HCT116 (cell line): ENCODE results near the gene MBD3L3. TPM values are rescaled to one million over a fixed set of nuclear protein-coding genes. Genes with fewer than 3 reads are reported as not detected.
"Not testable (repeated sequence)": the region's sequence is repeated elsewhere in the genome, so short reads cannot be mapped to it uniquely, and the experiment has no call there.

Experiments used
- ATAC-seq: fragments of 200-7000 bp; cut with Tn5 transposase; 2 replicates; pipeline ENCODE4 v1.9.1; 2020; ENCODE audit warnings: mild to moderate bottlenecking, moderate library complexity
- BruUV-seq: library from RNA; stranded (reverse); fragments of 400-500 nt; replicated peaks from 2 replicates; lab custom pipeline; 2021; lab: Mats Ljungman, UMichigan
- CTCF ChIA-PET: fragments of 300-600 bp; sonication (Branson Sonifier 250); formaldehyde crosslinking; loops from one replicate; lab custom pipeline; 2021; ENCODE audit warnings: antibody characterized with exemption; lab: Charles Lee
- POLR2A ChIA-PET: fragments of 300-600, 350-600 bp; sonication (Branson Sonifier 250); formaldehyde crosslinking; loops from one replicate; lab custom pipeline; 2021; ENCODE audit warnings: antibody characterized with exemption; lab: Charles Lee
- RAD21 ChIA-PET, 2 experiments: fragments of 300-600 bp; sonication (Branson Sonifier 250); formaldehyde crosslinking; loops; one replicate each; lab custom pipeline; 2023; ENCODE audit warnings: low total read pairs in 2 of 2; ENCODE audit not compliant: uncharacterized antibody in 2 of 2, unreplicated experiment in 2 of 2, low non-redundant PET in 1 of 2; lab: Charles Lee
- DNase-seq: peaks from one replicate; pipeline ENCODE4 v3.0.0-alpha.2; 2010; ENCODE audit warnings: low read depth, low spot score
- H2AFZ ChIP-seq: fragments of 200-600 bp; shearing (Covaris generic), sonication (generic); 2 replicates; pipeline ENCODE4 v1.6.1; 2017; ENCODE audit warnings: low read depth, mixed run types, mixed read lengths, antibody characterized with exemption, low read length; ENCODE audit not compliant: poor library complexity, severe bottlenecking
- H3K27ac ChIP-seq: 2 replicates; pipeline ENCODE4 v1.5.1; 2012; ENCODE audit warnings: low read depth, low read length
- H3K27me3 ChIP-seq: fragments of 200-600 bp; sonication (generic); 2 replicates; pipeline ENCODE4 v1.6.1; 2016; ENCODE audit warnings: mixed run types, low read length, mixed read lengths; ENCODE audit not compliant: insufficient read depth
- H3K36me3 ChIP-seq, 2 experiments: fragments of 200-500 bp in 1 of 2; fragments of 200-600 bp in 1 of 2; sonication (Bioruptor generic) in 1 of 2; sonication (generic) in 1 of 2; 2 replicates each; pipeline versions ENCODE4 v1.5.1 to v1.6.1; 2014 to 2016; ENCODE audit warnings: low read length in 2 of 2, inconsistent platforms in 1 of 2, mixed read lengths in 1 of 2, mixed run types in 1 of 2; ENCODE audit not compliant: insufficient read depth in 2 of 2, control insufficient read depth in 1 of 2
- H3K4me1 ChIP-seq, 2 experiments: fragments of 200-600 bp in 1 of 2; sonication (generic) in 1 of 2; 2 replicates each; pipeline versions ENCODE4 v1.5.1 to v1.6.1; 2012 to 2017; ENCODE audit warnings: low read length in 2 of 2, inconsistent platforms in 1 of 2, mild to moderate bottlenecking in 1 of 2, mixed read lengths in 1 of 2, mixed run types in 1 of 2, moderate library complexity in 1 of 2; ENCODE audit not compliant: insufficient read depth in 2 of 2, control insufficient read depth in 1 of 2
- H3K4me2 ChIP-seq: fragments of 200-600 bp; sonication (generic); 2 replicates; pipeline ENCODE4 v1.6.1; 2017; ENCODE audit warnings: mixed run types, low read length, mixed read lengths
- H3K4me3 ChIP-seq, 2 experiments: fragments of 200-600 bp in 1 of 2; sonication (generic) in 1 of 2; replicated peaks in 1 of 2; 2 replicates each; pipeline ENCODE4 v1.5.1; 2011 to 2016; ENCODE audit warnings: low read length in 2 of 2, control low read depth in 1 of 2, low read depth in 1 of 2, mild to moderate bottlenecking in 1 of 2, mixed read lengths in 1 of 2, mixed run types in 1 of 2
- H3K79me2 ChIP-seq: fragments of 200-600 bp; sonication (generic); 2 replicates; pipeline ENCODE4 v1.6.1; 2017; ENCODE audit warnings: mild to moderate bottlenecking, mixed run types, low read length, moderate library complexity, mixed read lengths; ENCODE audit not compliant: insufficient read depth
- H3K9ac ChIP-seq: fragments of 200-600 bp; sonication (generic); 2 replicates; pipeline ENCODE4 v1.6.1; 2016; ENCODE audit warnings: low read length, mixed read lengths
- H3K9me2 ChIP-seq: fragments of 200-600 bp; sonication (generic), shearing (Covaris generic); 2 replicates; pipeline ENCODE4 v1.6.1; 2017; ENCODE audit warnings: mixed run types, mild to moderate bottlenecking, moderate library complexity; ENCODE audit not compliant: insufficient read depth
- H3K9me3 ChIP-seq, 2 experiments: fragments of 200-500 bp in 1 of 2; fragments of 200-600 bp in 1 of 2; sonication (Bioruptor generic) in 1 of 2; sonication (generic) in 1 of 2; 2 replicates each; pipeline ENCODE4 v1.6.1; 2014 to 2017; ENCODE audit warnings: low read length in 2 of 2, mixed read lengths in 2 of 2, inconsistent platforms in 1 of 2, low read depth in 1 of 2, mild to moderate bottlenecking in 1 of 2, mixed run types in 1 of 2, moderate library complexity in 1 of 2; ENCODE audit not compliant: control insufficient read depth in 1 of 2, insufficient read depth in 1 of 2
- H4K20me1 ChIP-seq: fragments of 200-600 bp; sonication (generic), shearing (Covaris generic); 2 replicates; pipeline ENCODE4 v1.6.1; 2017; ENCODE audit warnings: mixed run types, mild to moderate bottlenecking, moderate library complexity; ENCODE audit not compliant: insufficient read depth
- CBX3 ChIP-seq: IDR thresholded peaks from 2 replicates; pipeline ENCODE4 v1.6.1; 2012; ENCODE audit warnings: low read depth
- RAD21 ChIP-seq: IDR thresholded peaks from 2 replicates; pipeline ENCODE4 v1.6.1; 2012; ENCODE audit warnings: low read depth, mild to moderate bottlenecking
- SP1 ChIP-seq: IDR thresholded peaks from 2 replicates; pipeline ENCODE4 v1.6.1; 2012; ENCODE audit warnings: low read depth
- YY1 ChIP-seq: IDR thresholded peaks from 2 replicates; pipeline ENCODE4 v1.6.1; 2011; ENCODE audit warnings: low read length, low read depth, moderate library complexity, mild to moderate bottlenecking; ENCODE audit not compliant: insufficient replicate concordance; ENCODE audit errors: extremely low read depth
- ZFX ChIP-seq: fragments of 450-650 bp; IDR thresholded peaks from 2 replicates; pipeline ENCODE4 v1.6.1; 2017
- intact Hi-C: fragments of 100-400 bp; cut with micrococcal nuclease; formaldehyde crosslinking; loops from 2 replicates; pipeline ENCODE4 v1.10.0; 2022
- total RNA-seq: library from RNA; stranded (reverse); gene quantifications from one replicate; pipeline ENCODE4 v1.2.1, GENCODE V29; 2021; ENCODE audit not compliant: unreplicated experiment
- TF ChIP-seq, protein P1 (sequence below), 3 experiments: fragments of 200-600 bp in 1 of 3; sonication (generic) in 1 of 3; IDR thresholded peaks in 2 of 3; conservative IDR thresholded peaks in 1 of 3; 2 replicates each; pipeline ENCODE4 v1.5.1; 2012 to 2017; ENCODE audit warnings: low read depth in 2 of 3, low read length in 2 of 3, antibody characterized with exemption in 1 of 3, borderline replicate concordance in 1 of 3, control low read depth in 1 of 3, mild to moderate bottlenecking in 1 of 3, mixed read lengths in 1 of 3, mixed run types in 1 of 3, moderate library complexity in 1 of 3; ENCODE audit not compliant: insufficient read depth in 1 of 3
- TF ChIP-seq, protein P2 (sequence below): IDR thresholded peaks from 2 replicates; pipeline ENCODE4 v1.6.1; 2012

The MBD3L3 gene
- total RNA-seq, 1 experiment from 2014 or later, result not detected

DNA sequence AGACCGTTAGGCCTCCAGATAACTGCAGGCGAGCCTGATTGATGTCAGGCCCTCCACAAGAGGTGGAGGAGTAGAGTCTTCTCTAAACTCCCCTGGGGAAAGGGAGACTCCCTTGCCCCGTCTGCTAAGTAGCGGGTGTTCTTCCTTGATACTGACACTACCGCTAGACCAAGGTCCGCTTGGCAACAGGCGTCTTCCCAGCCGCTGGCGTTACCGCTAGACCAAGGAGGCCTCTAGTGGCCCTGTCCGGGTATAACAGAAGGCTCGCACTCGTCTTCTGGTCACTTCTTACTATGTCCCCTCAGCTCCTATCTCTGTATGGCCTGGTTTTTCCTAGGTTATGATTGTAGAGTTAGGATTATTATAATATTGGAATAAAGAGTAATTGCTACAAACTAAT, 8.6 kb upstream of the MBD3L3 start:
- DNase-seq, H3K27me3 ChIP-seq, RAD21 ChIA-PET, H3K9me3 ChIP-seq, POLR2A ChIA-PET, CTCF ChIA-PET, H3K9ac ChIP-seq, H3K4me3 ChIP-seq, H3K27ac ChIP-seq, H2AFZ ChIP-seq, BruUV-seq, H3K9me2 ChIP-seq, H4K20me1 ChIP-seq, H3K36me3 ChIP-seq, ATAC-seq, intact Hi-C loops, H3K4me2 ChIP-seq: not testable (repeated sequence)
- TF ChIP-seq, protein P1, sequence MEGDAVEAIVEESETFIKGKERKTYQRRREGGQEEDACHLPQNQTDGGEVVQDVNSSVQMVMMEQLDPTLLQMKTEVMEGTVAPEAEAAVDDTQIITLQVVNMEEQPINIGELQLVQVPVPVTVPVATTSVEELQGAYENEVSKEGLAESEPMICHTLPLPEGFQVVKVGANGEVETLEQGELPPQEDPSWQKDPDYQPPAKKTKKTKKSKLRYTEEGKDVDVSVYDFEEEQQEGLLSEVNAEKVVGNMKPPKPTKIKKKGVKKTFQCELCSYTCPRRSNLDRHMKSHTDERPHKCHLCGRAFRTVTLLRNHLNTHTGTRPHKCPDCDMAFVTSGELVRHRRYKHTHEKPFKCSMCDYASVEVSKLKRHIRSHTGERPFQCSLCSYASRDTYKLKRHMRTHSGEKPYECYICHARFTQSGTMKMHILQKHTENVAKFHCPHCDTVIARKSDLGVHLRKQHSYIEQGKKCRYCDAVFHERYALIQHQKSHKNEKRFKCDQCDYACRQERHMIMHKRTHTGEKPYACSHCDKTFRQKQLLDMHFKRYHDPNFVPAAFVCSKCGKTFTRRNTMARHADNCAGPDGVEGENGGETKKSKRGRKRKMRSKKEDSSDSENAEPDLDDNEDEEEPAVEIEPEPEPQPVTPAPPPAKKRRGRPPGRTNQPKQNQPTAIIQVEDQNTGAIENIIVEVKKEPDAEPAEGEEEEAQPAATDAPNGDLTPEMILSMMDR (IDR thresholded peaks at IDR 0.05 in 2 of 3, conservative IDR thresholded peaks at IDR 0.05 in 1 of 3; ENCODE audit: borderline replicate concordance in 1 of 3, insufficient read depth in 1 of 3, low read depth in 2 of 3, low read length in 2 of 3), result peak in 2 of 3 experiments; percentile 36 to 43; a peak in 4 of 6 replicates
- peak; percentile 18; the same call in 1 of the 2 replicates for TF ChIP-seq RAD21
- Histone ChIP-seq H3K79me2 (peaks cover 18% of the 10 kb centered on the region), H3K4me1 (peaks cover 8 to 11% of the 10 kb centered on the region in 2 experiments; a peak in 3 of 4 replicates)

DNA sequence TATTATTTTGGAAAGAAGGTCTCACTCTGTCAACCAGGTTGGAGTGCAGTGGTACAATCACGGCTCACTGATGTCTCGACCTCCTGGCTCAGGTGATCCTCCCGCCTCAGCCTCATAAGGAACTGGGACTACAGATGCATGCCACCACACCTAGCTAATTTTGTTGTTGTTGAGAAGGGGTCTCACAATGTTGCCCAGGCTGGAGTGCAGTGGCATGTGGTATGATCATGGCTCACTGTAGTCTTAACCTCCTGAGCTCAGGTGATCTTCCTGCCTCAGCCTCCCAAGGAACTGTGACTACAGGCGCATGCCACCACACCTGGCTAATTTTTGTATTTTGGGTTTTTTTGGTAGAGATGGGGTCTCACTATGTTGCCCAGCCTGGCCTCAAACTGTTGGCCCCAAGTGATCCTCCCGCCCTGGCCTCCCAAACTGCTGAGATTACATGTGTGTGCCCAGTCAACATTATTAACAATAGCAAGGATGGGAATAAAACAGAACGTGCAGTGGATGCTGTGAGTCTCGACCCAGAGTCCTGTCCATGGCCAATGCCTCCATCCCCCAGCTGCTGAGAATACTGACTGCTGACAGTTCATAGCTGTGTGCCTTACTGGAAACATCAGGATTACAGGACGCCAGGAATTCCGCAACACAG, 5.4 kb upstream of the MBD3L3 start:
- intact Hi-C loops, result no loop called here
- CTCF ChIA-PET, result no interaction called here
- peaks cover 4 to 5% of the 10 kb centered on the region in 2 experiments; a peak in 2 of 4 replicates for H3K4me1 ChIP-seq
- no peak overlapping the region for H3K4me2 ChIP-seq
- RAD21 ChIA-PET, result no interaction called here
- H3K27ac ChIP-seq, result no peak overlapping the region
- H2AFZ ChIP-seq, result peak overlapping the region; percentile 32
- no TSS peak for BruUV-seq
- H3K9me3 ChIP-seq, result no peaks in the 10 kb centered on the region
- POLR2A ChIA-PET, result no interaction called here
- H3K36me3 ChIP-seq, result no peaks in the 10 kb centered on the region; a peak in 1 of 4 replicates
- H3K27me3 ChIP-seq, result no peaks in the 10 kb centered on the region
- H3K9ac ChIP-seq, result no peak overlapping the region
- DNase-seq, result no peak
- H4K20me1 ChIP-seq, result no peaks in the 10 kb centered on the region
- no peak for ATAC-seq
- no peaks in the 10 kb centered on the region for H3K79me2 ChIP-seq
- TF ChIP-seq YY1 (no peak), CBX3 (no peak), SP1 (no peak), ZFX (no peak)
- TF ChIP-seq, protein P2, sequence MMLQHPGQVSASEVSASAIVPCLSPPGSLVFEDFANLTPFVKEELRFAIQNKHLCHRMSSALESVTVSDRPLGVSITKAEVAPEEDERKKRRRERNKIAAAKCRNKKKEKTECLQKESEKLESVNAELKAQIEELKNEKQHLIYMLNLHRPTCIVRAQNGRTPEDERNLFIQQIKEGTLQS, result no peak
- H3K9me2 ChIP-seq, result no peaks in the 10 kb centered on the region
- H3K4me3 ChIP-seq, result no peak overlapping the region
